GM12891 (cell line): ENCODE measurements around the gene CPA1.

ENCODE experiments used
- POLR2A ChIP-seq: IDR thresholded peaks from 2 replicates; pipeline ENCODE4 v1.6.1; 2011; ENCODE audit warnings: low read depth, low read length, control low read depth
- POLR2AphosphoS5 ChIP-seq: IDR thresholded peaks from 2 replicates; pipeline ENCODE4 v1.6.1; 2011; ENCODE audit warnings: low read depth, low read length, control low read depth

DNA sequence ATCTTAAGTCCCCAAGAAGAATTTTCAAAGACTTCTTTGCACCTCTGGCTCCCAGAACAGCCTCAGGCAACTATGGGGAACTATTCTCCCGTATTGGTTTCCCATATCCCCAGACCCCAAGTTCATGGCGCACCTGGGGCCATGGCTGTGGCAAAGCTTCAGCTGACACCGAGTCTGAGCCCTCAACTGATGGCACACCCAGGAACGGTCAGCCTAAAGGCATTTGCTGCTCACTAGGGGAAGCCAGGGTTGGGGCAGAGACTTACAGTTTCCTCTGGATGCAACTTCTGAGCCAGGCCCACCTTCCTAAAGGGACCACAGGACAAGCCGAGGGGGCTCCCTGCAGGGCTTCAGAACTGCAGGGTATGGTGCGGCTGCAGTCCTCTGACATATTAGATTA lies 13.7 kb upstream of the CPA1 start:
- TF ChIP-seq POLR2A (no peak), POLR2AphosphoS5 (no peak)
